GM12878 (cell line): ENCODE results near the gene ATP12A. TPM values are rescaled to one million over a fixed set of nuclear protein-coding genes. Genes with fewer than 3 reads are reported as not detected.

Experiments used
- BMI1 ChIP-seq: fragments of 450-650 bp; IDR thresholded peaks from 2 replicates; pipeline ENCODE4 v1.6.1; 2016; ENCODE audit warnings: mild to moderate bottlenecking, moderate library complexity, borderline replicate concordance
- CBX3 ChIP-seq: fragments of 200-600 bp; sonication (generic); IDR thresholded peaks from 2 replicates; pipeline ENCODE4 v1.6.1; 2016; ENCODE audit warnings: low read depth, borderline replicate concordance
- CHD1 ChIP-seq: IDR thresholded peaks from 2 replicates; pipeline ENCODE4 v1.6.1; 2012; ENCODE audit warnings: low read depth, low read length, improper control_type of control experiment
- E2F8 ChIP-seq: fragments of 450-650 bp; IDR thresholded peaks from 2 replicates; pipeline ENCODE4 v1.6.1; 2018; ENCODE audit warnings: mild to moderate bottlenecking, low read depth, moderate library complexity; ENCODE audit not compliant: partially characterized antibody
- GABPA ChIP-seq: IDR thresholded peaks from 2 replicates; pipeline ENCODE4 v1.6.1; 2014; ENCODE audit warnings: antibody characterized with exemption, low read depth, mild to moderate bottlenecking, inconsistent platforms
- HCFC1 ChIP-seq: fragments of 150-350 bp; IDR thresholded peaks from 2 replicates; pipeline ENCODE4 v1.6.1; 2014; ENCODE audit warnings: low read length
- IRF5 ChIP-seq: fragments of 450-650 bp; IDR thresholded peaks from 2 replicates; pipeline ENCODE4 v1.6.1; 2017; ENCODE audit warnings: borderline replicate concordance
- PAX5 ChIP-seq: IDR thresholded peaks from 2 replicates; pipeline ENCODE4 v1.6.1; 2011; ENCODE audit warnings: low read depth, low read length, borderline replicate concordance
- POU2F2 ChIP-seq: IDR thresholded peaks from 3 replicates; pipeline ENCODE4 v1.6.1; 2011; ENCODE audit warnings: low read depth, mild to moderate bottlenecking, low read length, borderline replicate concordance
- SREBF2 ChIP-seq: IDR thresholded peaks from 2 replicates; pipeline ENCODE4 v1.6.1; 2012; ENCODE audit warnings: mild to moderate bottlenecking, low read length
- ZNF592 ChIP-seq: fragments of 450-650 bp; IDR thresholded peaks from 2 replicates; pipeline ENCODE4 v1.6.1; 2017; ENCODE audit warnings: mild to moderate bottlenecking, moderate library complexity
- polyA plus RNA-seq, 11 experiments: library from polyadenylated mRNA; depleted of rRNA in 4 of 11; unstranded in 6 of 11; stranded (reverse) in 5 of 11; fragments of >200 nt; fragmentation: Nextera tagmentation in 4 of 11; fragmentation: Illumina TruSeq in 1 of 11; extraction: Ambion mirVana in 4 of 11; extraction: Trizol in 1 of 11; gene quantifications; 1 replicate in 1 of 11; 2 replicates in 10 of 11; pipeline versions ENCODE4 v1.2.1 to v1.2.3, GENCODE V29; 2011 to 2016; ENCODE audit warnings: inconsistent platforms in 2 of 11, missing spikeins in 2 of 11, low read depth in 1 of 11
- total RNA-seq, 4 experiments: library from RNA; depleted of rRNA in 3 of 4; stranded (reverse); fragments of >200 nt in 3 of 4; fragmentation: Illumina TruSeq in 1 of 4; extraction: Trizol in 1 of 4; gene quantifications; 2 replicates each; pipeline versions ENCODE4 v1.2.1 to v1.2.3, GENCODE V29; 2013 to 2021

Gene ATP12A
- total and polyA plus RNA-seq, 10 of the 15 experiments (the other 5 are each of a cell fraction or from before 2014, with no cell fraction given) = 0.02 to 0.08 (median 0.04) TPM; not detected in 6

GRCh38 chr13:24748061-24748400 is 67.8 kb downstream of the ATP12A start (continued):
- TF ChIP-seq ZNF592 = no peak
- TF ChIP-seq CHD1 = no peak
- no peak for TF ChIP-seq GABPA
- no peak for TF ChIP-seq E2F8
- no peak for TF ChIP-seq PAX5
- no peak for TF ChIP-seq SREBF2
- no peak for TF ChIP-seq BMI1
- TF ChIP-seq IRF5 = no peak
- no peak for TF ChIP-seq CBX3
- no peak for TF ChIP-seq POU2F2
- no peak for TF ChIP-seq HCFC1
